Measurements from ENCODE around the gene PTPRT. TPM values are rescaled to one million over a fixed set of nuclear protein-coding genes. Genes with fewer than 3 reads are reported as not detected.

Gene PTPRT
- total RNA-seq, 1 experiment from 2014 or later = not detected

GRCh38 chr20:43198607-43199006 lies 8.9 kb upstream of the PTPRT start:
- POLR2A ChIA-PET (ENCODE audit: low non-redundant PET) = no interaction called here
- no TSS peak for BruUV-seq (replicated peaks)
- Histone ChIP-seq H3K36me3 (ENCODE audit: insufficient read depth, low read length, poor library complexity, severe bottlenecking) (no peaks in the 10 kb centered on the region), H3K27me3 (replicated peaks; ENCODE audit: insufficient read depth, low read depth, low read length, poor library complexity) (peaks cover 71% of the 10 kb centered on the region), H3K4me1 (ENCODE audit: insufficient read depth, low read length, poor library complexity, severe bottlenecking) (no peaks in the 10 kb centered on the region), H3K9me3 (ENCODE audit: low read depth, low read length, poor library complexity, severe bottlenecking) (no peaks in the 10 kb centered on the region), H3K27ac (ENCODE audit: low read depth, low read length, poor library complexity, severe bottlenecking) (no peak overlapping the region), H3K4me3 (ENCODE audit: low read depth, low read length, poor library complexity, severe bottlenecking) (no peak overlapping the region)
- no peak for DNase-seq (ENCODE audit: low spot score)
- intact Hi-C loops (cut with micrococcal nuclease; ENCODE audit: unreplicated experiment) = no loop called here
- CTCF ChIA-PET = no interaction called here
- TF ChIP-seq, protein P1, sequence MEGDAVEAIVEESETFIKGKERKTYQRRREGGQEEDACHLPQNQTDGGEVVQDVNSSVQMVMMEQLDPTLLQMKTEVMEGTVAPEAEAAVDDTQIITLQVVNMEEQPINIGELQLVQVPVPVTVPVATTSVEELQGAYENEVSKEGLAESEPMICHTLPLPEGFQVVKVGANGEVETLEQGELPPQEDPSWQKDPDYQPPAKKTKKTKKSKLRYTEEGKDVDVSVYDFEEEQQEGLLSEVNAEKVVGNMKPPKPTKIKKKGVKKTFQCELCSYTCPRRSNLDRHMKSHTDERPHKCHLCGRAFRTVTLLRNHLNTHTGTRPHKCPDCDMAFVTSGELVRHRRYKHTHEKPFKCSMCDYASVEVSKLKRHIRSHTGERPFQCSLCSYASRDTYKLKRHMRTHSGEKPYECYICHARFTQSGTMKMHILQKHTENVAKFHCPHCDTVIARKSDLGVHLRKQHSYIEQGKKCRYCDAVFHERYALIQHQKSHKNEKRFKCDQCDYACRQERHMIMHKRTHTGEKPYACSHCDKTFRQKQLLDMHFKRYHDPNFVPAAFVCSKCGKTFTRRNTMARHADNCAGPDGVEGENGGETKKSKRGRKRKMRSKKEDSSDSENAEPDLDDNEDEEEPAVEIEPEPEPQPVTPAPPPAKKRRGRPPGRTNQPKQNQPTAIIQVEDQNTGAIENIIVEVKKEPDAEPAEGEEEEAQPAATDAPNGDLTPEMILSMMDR (conservative IDR thresholded peaks at IDR 0.05; ENCODE audit: low read depth, low read length) = no peak
- TF ChIP-seq EZH2 (IDR thresholded peaks at IDR 0.05; ENCODE audit: borderline replicate concordance, low read depth, low read length, poor library complexity, severe bottlenecking) = no peak

DNA sequence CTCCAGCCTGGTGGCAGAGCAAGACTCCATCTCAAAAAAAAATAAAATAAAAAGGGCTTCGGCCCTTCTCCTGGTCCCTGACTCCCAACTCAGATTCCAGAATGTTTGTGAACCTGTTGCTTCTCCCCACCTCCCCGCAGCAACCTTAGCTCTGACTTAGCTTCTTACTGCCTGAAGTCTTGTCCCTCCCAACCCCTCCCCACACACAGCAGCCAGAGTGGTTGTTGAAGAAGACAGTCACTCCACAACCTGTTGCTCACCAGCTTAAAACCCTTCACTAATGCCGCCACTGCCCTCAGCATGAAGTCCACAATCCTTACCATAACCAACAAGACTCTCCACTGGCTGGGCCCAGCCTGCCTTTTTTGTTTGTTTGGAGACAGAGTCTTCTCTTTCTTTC lies 6.5 kb upstream of the PTPRT start:
- no peaks in the 10 kb centered on the region for H3K4me1 ChIP-seq (ENCODE audit: insufficient read depth, low read length, poor library complexity, severe bottlenecking)
- CTCF ChIA-PET = no interaction called here
- POLR2A ChIA-PET (ENCODE audit: low non-redundant PET) = no interaction called here
- intact Hi-C loops (cut with micrococcal nuclease; ENCODE audit: unreplicated experiment) = no loop called here
- no peak overlapping the region for H3K4me3 ChIP-seq (ENCODE audit: low read depth, low read length, poor library complexity, severe bottlenecking)
- H3K9me3 ChIP-seq (ENCODE audit: low read depth, low read length, poor library complexity, severe bottlenecking) = no peaks in the 10 kb centered on the region
- no peak for DNase-seq (ENCODE audit: low spot score)
- TF ChIP-seq, protein P1 (conservative IDR thresholded peaks at IDR 0.05; ENCODE audit: low read depth, low read length) = no peak
- no peak for TF ChIP-seq EZH2 (IDR thresholded peaks at IDR 0.05; ENCODE audit: borderline replicate concordance, low read depth, low read length, poor library complexity, severe bottlenecking)
- BruUV-seq (replicated peaks) = no TSS peak
- H3K36me3 ChIP-seq (ENCODE audit: insufficient read depth, low read length, poor library complexity, severe bottlenecking) = no peaks in the 10 kb centered on the region
- no peak overlapping the region for H3K27ac ChIP-seq (ENCODE audit: low read depth, low read length, poor library complexity, severe bottlenecking)
- H3K27me3 ChIP-seq (replicated peaks; ENCODE audit: insufficient read depth, low read depth, low read length, poor library complexity) = peaks cover 66% of the 10 kb centered on the region

DNA sequence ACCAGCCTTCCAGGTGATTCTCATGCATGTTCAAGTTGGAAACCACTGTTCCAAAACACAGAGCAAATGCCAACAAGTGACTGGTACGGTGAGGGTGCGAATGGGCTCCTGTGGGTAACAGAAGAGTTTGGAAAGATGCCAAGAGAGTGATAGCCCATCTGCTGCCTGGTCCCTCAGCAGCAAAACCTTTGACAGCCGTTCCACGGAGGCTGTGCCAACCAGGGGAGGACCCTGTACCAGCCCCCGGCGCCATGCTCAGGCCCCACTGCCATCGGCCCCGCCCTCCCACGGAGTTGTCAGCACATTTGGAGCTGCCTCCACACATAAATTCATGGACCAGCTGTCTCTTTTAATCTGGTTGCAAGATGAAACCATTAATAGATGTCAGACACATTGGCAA lies 4.4 kb upstream of the PTPRT start:
- Histone ChIP-seq H3K4me3 (ENCODE audit: low read depth, low read length, poor library complexity, severe bottlenecking) (no peak overlapping the region), H3K36me3 (ENCODE audit: insufficient read depth, low read length, poor library complexity, severe bottlenecking) (no peaks in the 10 kb centered on the region), H3K9me3 (ENCODE audit: low read depth, low read length, poor library complexity, severe bottlenecking) (no peaks in the 10 kb centered on the region), H3K27me3 (replicated peaks; ENCODE audit: insufficient read depth, low read depth, low read length, poor library complexity) (peaks cover 69% of the 10 kb centered on the region), H3K4me1 (ENCODE audit: insufficient read depth, low read length, poor library complexity, severe bottlenecking) (no peaks in the 10 kb centered on the region), H3K27ac (ENCODE audit: low read depth, low read length, poor library complexity, severe bottlenecking) (no peak overlapping the region)
- POLR2A ChIA-PET (ENCODE audit: low non-redundant PET) = no interaction called here
- CTCF ChIA-PET = no interaction called here
- intact Hi-C loops (cut with micrococcal nuclease; ENCODE audit: unreplicated experiment) = loop anchor here (5.0 kb wide), 2 partner anchors 198 to 213 kb away; no protein-coding TSS in a partner anchor
- DNase-seq (ENCODE audit: low spot score) = no peak
- BruUV-seq (replicated peaks) = no TSS peak
- no peak for TF ChIP-seq EZH2 (IDR thresholded peaks at IDR 0.05; ENCODE audit: borderline replicate concordance, low read depth, low read length, poor library complexity, severe bottlenecking)
- TF ChIP-seq, protein P1 (conservative IDR thresholded peaks at IDR 0.05; ENCODE audit: low read depth, low read length) = no peak
